Measurements from ENCODE around the gene COL23A1. TPM values are rescaled to one million over a fixed set of nuclear protein-coding genes. Genes with fewer than 3 reads are reported as not detected.

The COL23A1 gene
- total and polyA plus RNA-seq, 4 donors, result 0.76 to 4.4 (median 1.3) TPM

DNA sequence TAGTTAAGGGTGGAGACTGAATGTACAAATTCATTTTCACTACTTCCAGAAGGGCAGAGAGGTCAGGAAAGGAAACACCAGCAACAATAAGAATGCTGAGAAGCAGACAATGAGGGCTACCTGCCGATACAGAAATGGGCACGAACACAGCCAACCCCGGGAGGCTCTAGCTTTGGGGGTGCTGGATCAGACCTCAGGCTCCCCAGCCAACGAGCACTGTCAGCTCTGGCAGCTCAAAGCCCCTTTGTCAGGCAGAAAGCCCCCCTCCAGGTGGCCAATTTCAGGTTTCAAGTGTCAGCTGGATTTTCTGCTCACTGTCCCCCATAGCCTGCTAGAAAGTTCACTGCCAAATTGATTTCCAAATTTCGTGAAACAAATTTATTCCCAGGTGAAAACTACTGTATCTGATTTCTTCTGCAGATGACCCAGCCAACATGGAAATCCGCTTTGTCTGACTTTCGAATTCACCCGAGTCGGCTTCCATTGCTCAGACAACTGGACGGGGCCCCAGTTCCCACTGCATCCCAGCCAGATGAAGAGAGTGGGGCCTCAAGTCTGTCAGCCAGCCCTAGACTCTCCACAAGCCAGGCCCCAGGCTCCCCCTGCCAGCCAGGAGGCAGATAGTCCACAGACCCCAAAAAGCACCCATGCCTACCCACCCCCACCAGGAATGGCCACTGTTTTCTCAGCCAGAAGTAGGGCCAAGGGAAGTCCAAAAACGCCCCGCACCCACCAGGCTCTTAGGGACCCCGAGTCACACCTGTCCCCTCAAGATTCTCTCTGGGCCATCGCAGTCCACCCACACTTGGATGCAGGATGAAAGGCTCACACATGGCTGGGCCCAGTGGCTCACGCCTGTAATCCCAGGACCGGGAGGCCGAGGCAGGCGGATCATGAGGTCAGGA, 261.1 kb downstream of the COL23A1 start:
- no peak for ATAC-seq (ENCODE audit: insufficient read depth, low FRiP score)
- Histone ChIP-seq H3K36me3 (ENCODE audit: control insufficient read depth in 4 of 4, insufficient read depth in 4 of 4, low read length in 4 of 4) (no peaks in the 10 kb centered on the region), H3K4me3 (no peak overlapping the region), H3K4me1 (ENCODE audit: control insufficient read depth in 5 of 5, insufficient read depth in 5 of 5, low read length in 5 of 5) (peaks cover 0 to 64% (median 27%) of the 10 kb centered on the region in 5 donors), H3K9me3 (ENCODE audit: control insufficient read depth in 4 of 4, insufficient read depth in 3 of 4, low read length in 3 of 4) (peaks cover 0 to 2% (median 0%) of the 10 kb centered on the region in 4 donors), H3K27ac (ENCODE audit: low read depth in 1 of 2, low read length in 1 of 2) (no peak overlapping the region), H3K27me3 (ENCODE audit: control insufficient read depth in 3 of 3, insufficient read depth in 3 of 3, low read length in 2 of 3) (no peaks in the 10 kb centered on the region), H3K9ac (ENCODE audit: insufficient read depth in 1 of 2, low read length in 2 of 2) (no peak overlapping the region)
- TF ChIP-seq, protein P1, sequence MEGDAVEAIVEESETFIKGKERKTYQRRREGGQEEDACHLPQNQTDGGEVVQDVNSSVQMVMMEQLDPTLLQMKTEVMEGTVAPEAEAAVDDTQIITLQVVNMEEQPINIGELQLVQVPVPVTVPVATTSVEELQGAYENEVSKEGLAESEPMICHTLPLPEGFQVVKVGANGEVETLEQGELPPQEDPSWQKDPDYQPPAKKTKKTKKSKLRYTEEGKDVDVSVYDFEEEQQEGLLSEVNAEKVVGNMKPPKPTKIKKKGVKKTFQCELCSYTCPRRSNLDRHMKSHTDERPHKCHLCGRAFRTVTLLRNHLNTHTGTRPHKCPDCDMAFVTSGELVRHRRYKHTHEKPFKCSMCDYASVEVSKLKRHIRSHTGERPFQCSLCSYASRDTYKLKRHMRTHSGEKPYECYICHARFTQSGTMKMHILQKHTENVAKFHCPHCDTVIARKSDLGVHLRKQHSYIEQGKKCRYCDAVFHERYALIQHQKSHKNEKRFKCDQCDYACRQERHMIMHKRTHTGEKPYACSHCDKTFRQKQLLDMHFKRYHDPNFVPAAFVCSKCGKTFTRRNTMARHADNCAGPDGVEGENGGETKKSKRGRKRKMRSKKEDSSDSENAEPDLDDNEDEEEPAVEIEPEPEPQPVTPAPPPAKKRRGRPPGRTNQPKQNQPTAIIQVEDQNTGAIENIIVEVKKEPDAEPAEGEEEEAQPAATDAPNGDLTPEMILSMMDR (IDR thresholded peaks at IDR 0.05; ENCODE audit: control extremely low read depth, extremely low read depth), result no peak
- DNase-seq, result no peak
- WGBS, 2 donors, result 91 to 95% methylated on average over 18 of the region's 18 CpGs

DNA sequence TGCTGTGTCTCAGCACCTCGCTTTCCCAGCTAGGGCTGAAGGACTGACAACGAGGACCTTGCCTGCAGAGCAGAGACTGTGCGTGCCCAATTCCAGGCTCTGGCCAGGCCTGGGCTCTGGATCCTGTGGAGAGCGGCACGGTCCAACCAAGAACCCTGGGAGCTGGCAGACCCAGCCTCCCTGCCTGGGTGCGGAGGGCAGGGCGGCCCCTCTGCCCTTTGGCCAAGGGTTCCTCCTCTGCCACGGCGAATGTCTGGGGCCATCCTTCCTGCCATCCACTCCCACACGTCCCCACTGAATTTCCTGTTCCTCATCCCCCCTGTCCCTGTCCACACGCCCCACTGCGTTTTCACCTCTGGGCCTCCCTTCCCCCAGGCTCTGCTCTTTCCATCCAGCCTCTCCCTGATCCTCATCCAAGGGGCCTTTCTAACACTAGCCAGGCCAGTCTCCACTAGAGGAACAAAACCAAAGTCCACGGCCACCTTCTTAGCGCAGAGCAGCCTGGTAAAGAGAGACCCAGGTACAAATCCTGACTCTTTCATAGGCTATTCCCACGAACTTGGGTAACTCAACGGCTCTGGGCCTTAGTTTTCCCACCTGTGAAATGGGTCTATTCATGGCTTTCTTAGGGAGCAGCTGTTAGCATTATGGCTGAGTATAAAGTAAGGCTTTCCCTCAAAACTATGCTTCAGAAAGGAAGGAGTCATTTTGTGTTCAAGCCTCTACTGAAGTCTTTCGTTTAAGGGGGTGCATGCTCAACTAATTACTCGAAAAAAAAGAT, 262.1 kb downstream of the COL23A1 start:
- H3K4me1 ChIP-seq (ENCODE audit: control insufficient read depth in 5 of 5, insufficient read depth in 5 of 5, low read length in 5 of 5), result peaks cover 0 to 74% (median 27%) of the 10 kb centered on the region in 5 donors
- H3K27ac ChIP-seq (ENCODE audit: low read depth in 1 of 2, low read length in 1 of 2), result no peak overlapping the region
- DNase-seq, result no peak
- no peak overlapping the region for H3K4me3 ChIP-seq
- TF ChIP-seq, protein P1 (IDR thresholded peaks at IDR 0.05; ENCODE audit: control extremely low read depth, extremely low read depth), result no peak
- peaks cover 0 to 2% (median 0%) of the 10 kb centered on the region in 4 donors for H3K9me3 ChIP-seq (ENCODE audit: control insufficient read depth in 4 of 4, insufficient read depth in 3 of 4, low read length in 3 of 4)
- ATAC-seq (ENCODE audit: insufficient read depth, low FRiP score), result no peak
- no peak overlapping the region for H3K9ac ChIP-seq (ENCODE audit: insufficient read depth in 1 of 2, low read length in 2 of 2)
- H3K27me3 ChIP-seq (ENCODE audit: control insufficient read depth in 3 of 3, insufficient read depth in 3 of 3, low read length in 2 of 3), result no peaks in the 10 kb centered on the region
- no peaks in the 10 kb centered on the region for H3K36me3 ChIP-seq (ENCODE audit: control insufficient read depth in 4 of 4, insufficient read depth in 4 of 4, low read length in 4 of 4)
- WGBS, 2 donors, result 66 to 72% methylated on average over 17 to 18 of the region's 18 CpGs

DNA sequence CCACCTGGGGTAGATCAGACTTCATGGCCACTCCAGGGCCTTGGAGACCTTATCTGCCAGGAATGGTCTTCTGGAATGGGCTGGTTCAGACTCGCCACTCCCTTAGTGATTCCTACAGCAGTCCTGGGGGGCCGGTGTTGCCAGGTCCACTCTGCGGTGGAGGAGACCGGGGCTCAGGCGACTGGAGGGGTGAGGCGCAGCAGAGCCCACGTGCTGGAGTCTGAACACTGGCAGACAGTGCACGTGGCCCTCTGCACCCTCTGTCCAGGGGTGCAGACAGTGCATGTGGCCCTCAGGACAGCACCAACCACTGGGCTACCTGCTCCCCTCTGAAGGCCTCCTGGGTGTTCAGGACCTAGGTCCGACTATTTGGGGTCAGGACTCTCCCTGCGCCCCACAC, 262.7 kb downstream of the COL23A1 start:
- Histone ChIP-seq H3K4me3 (no peak overlapping the region), H3K27ac (ENCODE audit: low read depth in 1 of 2, low read length in 1 of 2) (no peak overlapping the region), H3K4me1 (ENCODE audit: control insufficient read depth in 5 of 5, insufficient read depth in 5 of 5, low read length in 5 of 5) (peaks cover 0 to 73% (median 27%) of the 10 kb centered on the region in 5 donors), H3K9ac (ENCODE audit: insufficient read depth in 1 of 2, low read length in 2 of 2) (no peak overlapping the region), H3K9me3 (ENCODE audit: control insufficient read depth in 4 of 4, insufficient read depth in 3 of 4, low read length in 3 of 4) (peaks cover 0 to 2% (median 0%) of the 10 kb centered on the region in 4 donors), H3K36me3 (ENCODE audit: control insufficient read depth in 4 of 4, insufficient read depth in 4 of 4, low read length in 4 of 4) (no peaks in the 10 kb centered on the region), H3K27me3 (ENCODE audit: control insufficient read depth in 3 of 3, insufficient read depth in 3 of 3, low read length in 2 of 3) (no peaks in the 10 kb centered on the region)
- ATAC-seq (ENCODE audit: insufficient read depth, low FRiP score), result no peak
- TF ChIP-seq, protein P1 (IDR thresholded peaks at IDR 0.05; ENCODE audit: control extremely low read depth, extremely low read depth), result no peak
- no peak for DNase-seq
- 84 to 96% methylated on average over 10 of the region's 10 CpGs for WGBS, 2 donors
